Uterus (tissue), 2 donors: ENCODE data around the gene CLINT1.

Experiments
- POLR2A ChIP-seq, 2 donors: fragments of 450-650 bp; IDR thresholded peaks; one replicate each; pipeline ENCODE4 v1.6.1; 2016; ENCODE audit warnings: antibody characterized with exemption in 2 of 2, mild to moderate bottlenecking in 1 of 2, moderate library complexity in 1 of 2
- TF ChIP-seq, protein P1 (sequence below), 4 experiments: fragments of 200-600 bp in 2 of 4; fragments of 450-650 bp in 2 of 4; sonication (generic) in 2 of 4; IDR thresholded peaks; one replicate each; pipeline ENCODE4 v1.5.1; 2016 to 2019; ENCODE audit warnings: antibody characterized with exemption in 4 of 4, mild to moderate bottlenecking in 2 of 4, moderate library complexity in 1 of 4

DNA sequence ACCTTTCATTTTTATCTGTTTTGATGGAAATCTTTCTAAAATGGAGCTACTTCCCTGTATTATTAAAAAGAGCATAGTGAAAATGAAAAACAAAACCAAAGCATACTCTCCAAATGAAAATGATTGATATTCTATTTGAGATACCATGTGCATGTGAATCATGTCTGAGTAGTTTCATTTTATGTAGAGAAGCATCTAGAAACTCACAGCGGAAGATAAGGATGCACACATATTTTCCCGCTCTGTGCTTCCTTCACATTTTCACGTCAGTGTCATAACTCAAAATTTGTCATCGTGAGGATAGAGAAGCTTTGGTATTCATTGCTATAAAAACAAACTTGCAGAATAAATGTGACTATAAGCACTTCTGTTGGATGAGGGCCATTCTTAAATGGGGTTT lies 34.0 kb upstream of the CLINT1 start:
- TF ChIP-seq, protein P1, sequence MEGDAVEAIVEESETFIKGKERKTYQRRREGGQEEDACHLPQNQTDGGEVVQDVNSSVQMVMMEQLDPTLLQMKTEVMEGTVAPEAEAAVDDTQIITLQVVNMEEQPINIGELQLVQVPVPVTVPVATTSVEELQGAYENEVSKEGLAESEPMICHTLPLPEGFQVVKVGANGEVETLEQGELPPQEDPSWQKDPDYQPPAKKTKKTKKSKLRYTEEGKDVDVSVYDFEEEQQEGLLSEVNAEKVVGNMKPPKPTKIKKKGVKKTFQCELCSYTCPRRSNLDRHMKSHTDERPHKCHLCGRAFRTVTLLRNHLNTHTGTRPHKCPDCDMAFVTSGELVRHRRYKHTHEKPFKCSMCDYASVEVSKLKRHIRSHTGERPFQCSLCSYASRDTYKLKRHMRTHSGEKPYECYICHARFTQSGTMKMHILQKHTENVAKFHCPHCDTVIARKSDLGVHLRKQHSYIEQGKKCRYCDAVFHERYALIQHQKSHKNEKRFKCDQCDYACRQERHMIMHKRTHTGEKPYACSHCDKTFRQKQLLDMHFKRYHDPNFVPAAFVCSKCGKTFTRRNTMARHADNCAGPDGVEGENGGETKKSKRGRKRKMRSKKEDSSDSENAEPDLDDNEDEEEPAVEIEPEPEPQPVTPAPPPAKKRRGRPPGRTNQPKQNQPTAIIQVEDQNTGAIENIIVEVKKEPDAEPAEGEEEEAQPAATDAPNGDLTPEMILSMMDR (IDR thresholded peaks at IDR 0.05), result no peak
- no peak for TF ChIP-seq POLR2A (IDR thresholded peaks at IDR 0.05)
